Left hindlimb (tissue), 1 donor: ENCODE measurements around the gene PAX9.

ENCODE experiments used
- DNase-seq: peaks from one replicate; pipeline ENCODE4 v3.0.0-alpha.2; 2018

The PAX9 gene

GRCh38 chr14:36656687-36657398, 4.8 kb upstream of the PAX9 start:
- DNase-seq, result no peak

- DNase-seq, result peak; percentile 33
These were observed 4.1 kb upstream of the PAX9 start for GRCh38 chr14:36657399-36658122.

- DNase-seq, result no peak
These were observed 3.3 kb upstream of the PAX9 start for GRCh38 chr14:36658123-36659009.

- no peak for DNase-seq
These were observed 2.4 kb upstream of the PAX9 start for GRCh38 chr14:36659010-36659821.

- DNase-seq, result no peak
These were observed 1.6 kb upstream of the PAX9 start for GRCh38 chr14:36659822-36660735.

GRCh38 chr14:36660736-36661505, 739 bp upstream of the PAX9 start:
- DNase-seq, result no peak

- no peak for DNase-seq
These were observed 540 bp downstream of the PAX9 start for GRCh38 chr14:36662258-36662542.

- DNase-seq, result no peak
These were observed 1.1 kb downstream of the PAX9 start for GRCh38 chr14:36662543-36663403.

GRCh38 chr14:36663404-36664321, 2.0 kb downstream of the PAX9 start:
- DNase-seq, result peak; percentile 74

- no peak for DNase-seq
These were observed 2.9 kb downstream of the PAX9 start for GRCh38 chr14:36664322-36665193.

GRCh38 chr14:36665887-36666415, 4.3 kb downstream of the PAX9 start:
- no peak for DNase-seq

GRCh38 chr14:36666416-36667206, 5.0 kb downstream of the PAX9 start:
- peak; percentile 36 for DNase-seq

- no peak for DNase-seq
These were observed 6.0 kb downstream of the PAX9 start for GRCh38 chr14:36667679-36668078.

GRCh38 chr14:36671149-36671548, 9.5 kb downstream of the PAX9 start:
- DNase-seq, result no peak

- no peak for DNase-seq
These were observed 10.4 kb downstream of the PAX9 start for GRCh38 chr14:36672095-36672494.

GRCh38 chr14:36674659-36675058, 13.0 kb downstream of the PAX9 start:
- no peak for DNase-seq

GRCh38 chr14:36675581-36675980, 13.9 kb downstream of the PAX9 start:
- no peak for DNase-seq
